Measurements from ENCODE around the gene LPP.

The LPP gene

GRCh38 chr3:188660415-188660814, 506.5 kb downstream of the LPP start:
- H3K9me3 ChIP-seq (ENCODE audit: control insufficient read depth, insufficient read depth, low read length) = no peaks in the 10 kb centered on the region
- no peak for TF ChIP-seq EZH2phosphoT487 (IDR thresholded peaks at IDR 0.05; ENCODE audit: borderline replicate concordance, low read length)
- TF ChIP-seq CTCF (IDR thresholded peaks at IDR 0.05; ENCODE audit: low read depth, low read length, poor library complexity, severe bottlenecking) = no peak

GRCh38 chr3:188661806-188662205, 507.8 kb downstream of the LPP start:
- H3K4me3 ChIP-seq (ENCODE audit: low read length) = no peak overlapping the region
- H3K79me2 ChIP-seq (ENCODE audit: control insufficient read depth, low read length) = no peaks in the 10 kb centered on the region
- TF ChIP-seq EZH2phosphoT487 (IDR thresholded peaks at IDR 0.05; ENCODE audit: borderline replicate concordance, low read length) (no peak), CTCF (IDR thresholded peaks at IDR 0.05; ENCODE audit: low read depth, low read length, poor library complexity, severe bottlenecking) (no peak)
- H3K4me1 ChIP-seq (ENCODE audit: control insufficient read depth, low read length) = peaks cover 14% of the 10 kb centered on the region
- no peaks in the 10 kb centered on the region for H3K9me2 ChIP-seq (replicated peaks; ENCODE audit: control insufficient read depth, low read length)
- no peaks in the 10 kb centered on the region for H4K20me1 ChIP-seq (ENCODE audit: control insufficient read depth, insufficient read depth, low read depth, low read length)
- H3K4me2 ChIP-seq (ENCODE audit: low read length) = no peak overlapping the region
- H3K36me3 ChIP-seq (ENCODE audit: control insufficient read depth, low read length) = no peaks in the 10 kb centered on the region
- no peaks in the 10 kb centered on the region for H3K27me3 ChIP-seq (ENCODE audit: control insufficient read depth, low read length)
- H3K9me3 ChIP-seq (ENCODE audit: control insufficient read depth, insufficient read depth, low read length) = no peaks in the 10 kb centered on the region
- H3K27ac ChIP-seq (ENCODE audit: low read depth, low read length) = no peak overlapping the region
- H3F3A ChIP-seq (ENCODE audit: control insufficient read depth, insufficient read depth) = no peaks in the 10 kb centered on the region

More at GRCh38 chr3:188660415-188660814, 506.5 kb downstream of the LPP start:
- no peaks in the 10 kb centered on the region for H4K20me1 ChIP-seq (ENCODE audit: control insufficient read depth, insufficient read depth, low read depth, low read length)
- no peak overlapping the region for H3K4me3 ChIP-seq (ENCODE audit: low read length)
- H3K4me2 ChIP-seq (ENCODE audit: low read length) = no peak overlapping the region
- H3K27ac ChIP-seq (ENCODE audit: low read depth, low read length) = no peak overlapping the region
- no peaks in the 10 kb centered on the region for H3K36me3 ChIP-seq (ENCODE audit: control insufficient read depth, low read length)
- H3K9me2 ChIP-seq (replicated peaks; ENCODE audit: control insufficient read depth, low read length) = no peaks in the 10 kb centered on the region
- no peaks in the 10 kb centered on the region for H3F3A ChIP-seq (ENCODE audit: control insufficient read depth, insufficient read depth)
- H3K4me1 ChIP-seq (ENCODE audit: control insufficient read depth, low read length) = peaks cover 14% of the 10 kb centered on the region
- no peaks in the 10 kb centered on the region for H3K79me2 ChIP-seq (ENCODE audit: control insufficient read depth, low read length)
- no peaks in the 10 kb centered on the region for H3K27me3 ChIP-seq (ENCODE audit: control insufficient read depth, low read length)

- Histone ChIP-seq H3K27me3 (ENCODE audit: control insufficient read depth, low read length) (no peaks in the 10 kb centered on the region), H3K9me3 (ENCODE audit: control insufficient read depth, insufficient read depth, low read length) (no peaks in the 10 kb centered on the region), H3K9me2 (replicated peaks; ENCODE audit: control insufficient read depth, low read length) (no peaks in the 10 kb centered on the region), H3F3A (ENCODE audit: control insufficient read depth, insufficient read depth) (no peaks in the 10 kb centered on the region), H3K4me3 (ENCODE audit: low read length) (no peak overlapping the region), H4K20me1 (ENCODE audit: control insufficient read depth, insufficient read depth, low read depth, low read length) (no peaks in the 10 kb centered on the region), H3K4me2 (ENCODE audit: low read length) (no peak overlapping the region), H3K79me2 (ENCODE audit: control insufficient read depth, low read length) (no peaks in the 10 kb centered on the region), H3K36me3 (ENCODE audit: control insufficient read depth, low read length) (no peaks in the 10 kb centered on the region), H3K4me1 (ENCODE audit: control insufficient read depth, low read length) (peaks cover 14% of the 10 kb centered on the region), H3K27ac (ENCODE audit: low read depth, low read length) (no peak overlapping the region)
- no peak for TF ChIP-seq CTCF (IDR thresholded peaks at IDR 0.05; ENCODE audit: low read depth, low read length, poor library complexity, severe bottlenecking)
Observed at GRCh38 chr3:188662214-188662613, 508.3 kb downstream of the LPP start.

GRCh38 chr3:188662795-188663194, 508.8 kb downstream of the LPP start:
- TF ChIP-seq CTCF (IDR thresholded peaks at IDR 0.05; ENCODE audit: low read depth, low read length, poor library complexity, severe bottlenecking) = no peak
- no peak for TF ChIP-seq EZH2phosphoT487 (IDR thresholded peaks at IDR 0.05; ENCODE audit: borderline replicate concordance, low read length)
- H4K20me1 ChIP-seq (ENCODE audit: control insufficient read depth, insufficient read depth, low read depth, low read length) = no peaks in the 10 kb centered on the region

More at GRCh38 chr3:188662795-188663194, 508.8 kb downstream of the LPP start:
- Histone ChIP-seq H3K9me3 (ENCODE audit: control insufficient read depth, insufficient read depth, low read length) (no peaks in the 10 kb centered on the region), H3K4me3 (ENCODE audit: low read length) (no peak overlapping the region), H3K27me3 (ENCODE audit: control insufficient read depth, low read length) (no peaks in the 10 kb centered on the region), H3K4me2 (ENCODE audit: low read length) (no peak overlapping the region), H3F3A (ENCODE audit: control insufficient read depth, insufficient read depth) (no peaks in the 10 kb centered on the region), H3K79me2 (ENCODE audit: control insufficient read depth, low read length) (no peaks in the 10 kb centered on the region), H3K4me1 (ENCODE audit: control insufficient read depth, low read length) (peaks cover 14% of the 10 kb centered on the region), H3K27ac (ENCODE audit: low read depth, low read length) (no peak overlapping the region), H3K36me3 (ENCODE audit: control insufficient read depth, low read length) (no peaks in the 10 kb centered on the region), H3K9me2 (replicated peaks; ENCODE audit: control insufficient read depth, low read length) (no peaks in the 10 kb centered on the region)
